ENCODE data around the gene EHD4. TPM values are rescaled to one million over a fixed set of nuclear protein-coding genes. Genes with fewer than 3 reads are reported as not detected.

The EHD4 gene
- polyA plus RNA-seq, 1 experiment = 19.3 TPM

DNA sequence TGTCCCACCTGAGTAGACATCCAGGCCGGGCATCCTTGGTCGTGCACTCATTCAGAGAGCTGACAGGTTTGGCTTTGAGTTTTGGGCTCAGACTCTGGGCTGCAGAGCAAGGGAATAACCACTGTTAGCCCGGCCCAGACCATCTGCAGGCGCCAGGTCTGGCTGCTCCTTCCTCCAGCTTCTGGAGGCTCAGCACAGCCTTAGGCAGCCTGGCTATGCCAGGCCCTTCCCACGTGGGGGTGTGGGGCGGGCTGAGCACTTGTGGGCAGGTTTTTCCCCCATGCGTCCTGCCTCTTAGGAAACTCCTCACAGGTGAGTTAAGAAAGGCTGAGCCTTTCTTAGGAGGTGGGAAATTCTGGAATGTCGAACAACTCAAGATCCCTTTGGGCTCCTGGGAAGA, 122.5 kb downstream of the EHD4 start:
- ChIA-PET CTCF (interaction anchor here (0.6 to 1.2 kb wide), 2 partner anchors 55 to 329 kb away, joined by 3 to 4 read pairs; no protein-coding TSS in a partner anchor), POLR2A (no interaction called here)
- Histone ChIP-seq H3K27ac (ENCODE audit: low read depth, low read length) (no peak overlapping the region), H3K4me3 (ENCODE audit: low read depth, low read length) (no peak overlapping the region), H3K27me3 (ENCODE audit: control insufficient read depth, insufficient read depth, low read length) (peaks cover 9% of the 10 kb centered on the region), H3K9me3 (ENCODE audit: control insufficient read depth, insufficient read depth, low read length) (no peaks in the 10 kb centered on the region; the same call in 1 of the 2 replicates)
- no peak for DNase-seq (ENCODE audit: low read depth, low spot score)
- TF ChIP-seq, protein P1, sequence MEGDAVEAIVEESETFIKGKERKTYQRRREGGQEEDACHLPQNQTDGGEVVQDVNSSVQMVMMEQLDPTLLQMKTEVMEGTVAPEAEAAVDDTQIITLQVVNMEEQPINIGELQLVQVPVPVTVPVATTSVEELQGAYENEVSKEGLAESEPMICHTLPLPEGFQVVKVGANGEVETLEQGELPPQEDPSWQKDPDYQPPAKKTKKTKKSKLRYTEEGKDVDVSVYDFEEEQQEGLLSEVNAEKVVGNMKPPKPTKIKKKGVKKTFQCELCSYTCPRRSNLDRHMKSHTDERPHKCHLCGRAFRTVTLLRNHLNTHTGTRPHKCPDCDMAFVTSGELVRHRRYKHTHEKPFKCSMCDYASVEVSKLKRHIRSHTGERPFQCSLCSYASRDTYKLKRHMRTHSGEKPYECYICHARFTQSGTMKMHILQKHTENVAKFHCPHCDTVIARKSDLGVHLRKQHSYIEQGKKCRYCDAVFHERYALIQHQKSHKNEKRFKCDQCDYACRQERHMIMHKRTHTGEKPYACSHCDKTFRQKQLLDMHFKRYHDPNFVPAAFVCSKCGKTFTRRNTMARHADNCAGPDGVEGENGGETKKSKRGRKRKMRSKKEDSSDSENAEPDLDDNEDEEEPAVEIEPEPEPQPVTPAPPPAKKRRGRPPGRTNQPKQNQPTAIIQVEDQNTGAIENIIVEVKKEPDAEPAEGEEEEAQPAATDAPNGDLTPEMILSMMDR (IDR thresholded peaks at IDR 0.05; ENCODE audit: low read depth, low read length) = no peak

DNA sequence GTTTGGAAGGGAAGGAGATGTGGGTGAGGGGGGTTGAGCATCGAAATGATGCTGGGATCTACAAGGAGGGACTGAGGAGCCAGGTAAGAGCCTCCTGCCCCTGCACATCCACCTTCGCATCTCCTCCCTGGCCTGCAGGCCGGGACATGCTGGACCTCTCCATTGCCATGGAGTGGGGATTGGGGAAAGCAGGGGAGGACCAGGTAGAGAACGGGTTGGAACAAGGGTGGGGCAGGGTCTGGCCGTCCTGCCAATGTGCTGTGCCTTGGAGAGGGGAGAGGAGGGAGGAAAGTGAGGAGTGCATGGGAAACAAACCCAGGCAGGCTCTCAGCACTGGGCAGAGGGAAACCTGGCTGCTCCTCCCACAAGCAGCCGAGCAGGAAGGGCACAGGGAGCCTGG, 123.2 kb downstream of the EHD4 start:
- POLR2A ChIA-PET = no interaction called here
- CTCF ChIA-PET = interaction anchor here (1.2 kb wide), 1 partner anchor 55 kb away, joined by 4 read pairs; no protein-coding TSS in a partner anchor

DNA sequence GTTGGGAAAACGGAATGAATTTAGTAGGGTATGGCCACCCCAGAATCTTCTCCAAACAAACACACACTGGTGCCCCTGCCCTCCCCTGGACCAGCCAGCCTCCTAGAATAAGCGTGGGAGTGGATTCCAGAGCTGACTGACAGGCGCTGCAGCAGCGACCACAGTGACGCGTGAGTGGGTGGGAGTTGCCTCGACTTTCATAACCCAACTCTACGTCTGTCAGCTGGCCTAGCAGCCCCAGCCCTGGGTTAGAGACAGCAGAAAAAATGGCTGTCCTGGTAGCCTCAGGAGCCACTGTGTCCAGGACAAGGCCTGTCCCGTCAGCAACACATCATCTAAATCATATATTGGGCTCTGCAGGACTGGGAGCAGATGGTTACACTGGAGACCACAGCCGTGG, 123.7 kb downstream of the EHD4 start:
- no peak for DNase-seq (ENCODE audit: low read depth, low spot score)
- TF ChIP-seq, protein P1 (IDR thresholded peaks at IDR 0.05; ENCODE audit: low read depth, low read length) = no peak
- Histone ChIP-seq H3K4me3 (ENCODE audit: low read depth, low read length) (no peak overlapping the region), H3K27ac (ENCODE audit: low read depth, low read length) (no peak overlapping the region), H3K9me3 (ENCODE audit: control insufficient read depth, insufficient read depth, low read length) (no peaks in the 10 kb centered on the region; the same call in 1 of the 2 replicates), H3K27me3 (ENCODE audit: control insufficient read depth, insufficient read depth, low read length) (peaks cover 8% of the 10 kb centered on the region)
- ChIA-PET POLR2A (no interaction called here), CTCF (interaction anchor here (0.6 to 1.2 kb wide), 2 partner anchors 75 to 165 kb away, joined by 3 to 4 read pairs; partner anchors contain the start of gene MAPKBP1)

More for the DNA sequence above, 123.2 kb downstream of the EHD4 start:
- DNase-seq (ENCODE audit: low read depth, low spot score) = no peak
- Histone ChIP-seq H3K27me3 (ENCODE audit: control insufficient read depth, insufficient read depth, low read length) (peaks cover 8% of the 10 kb centered on the region), H3K9me3 (ENCODE audit: control insufficient read depth, insufficient read depth, low read length) (no peaks in the 10 kb centered on the region; the same call in 1 of the 2 replicates), H3K27ac (ENCODE audit: low read depth, low read length) (no peak overlapping the region), H3K4me3 (ENCODE audit: low read depth, low read length) (no peak overlapping the region)
- TF ChIP-seq, protein P1 (IDR thresholded peaks at IDR 0.05; ENCODE audit: low read depth, low read length) = no peak

DNA sequence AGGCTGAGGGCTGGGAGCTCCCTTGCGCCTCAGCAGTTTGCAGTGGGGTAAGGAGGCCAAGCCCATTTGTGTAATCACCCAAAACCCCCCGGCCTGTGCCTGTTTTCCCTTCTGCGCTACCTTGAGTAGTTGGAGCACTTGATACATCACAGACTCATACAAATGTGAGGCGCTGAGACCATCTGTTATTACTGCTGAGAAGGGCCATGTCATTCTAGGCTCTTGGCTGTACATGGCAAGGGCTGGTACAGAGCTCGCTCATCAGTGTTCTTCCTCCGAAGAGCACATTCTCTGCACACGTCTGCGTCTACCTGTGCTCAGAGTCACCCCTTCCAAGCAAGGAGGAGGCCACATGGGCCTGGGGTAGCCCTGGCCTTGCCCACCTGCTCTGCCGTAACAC, 124.4 kb downstream of the EHD4 start:
- Histone ChIP-seq H3K4me3 (ENCODE audit: low read depth, low read length) (no peak overlapping the region), H3K27me3 (ENCODE audit: control insufficient read depth, insufficient read depth, low read length) (peaks cover 8% of the 10 kb centered on the region), H3K27ac (ENCODE audit: low read depth, low read length) (no peak overlapping the region), H3K9me3 (ENCODE audit: control insufficient read depth, insufficient read depth, low read length) (no peaks in the 10 kb centered on the region; the same call in 1 of the 2 replicates)
- ChIA-PET POLR2A (no interaction called here), CTCF (interaction anchor here (0.6 to 1.2 kb wide), 2 partner anchors 74 to 166 kb away, joined by 3 to 4 read pairs; partner anchors contain the start of gene MAPKBP1)
- TF ChIP-seq, protein P1 (IDR thresholded peaks at IDR 0.05; ENCODE audit: low read depth, low read length) = no peak
- no peak for DNase-seq (ENCODE audit: low read depth, low spot score)

DNA sequence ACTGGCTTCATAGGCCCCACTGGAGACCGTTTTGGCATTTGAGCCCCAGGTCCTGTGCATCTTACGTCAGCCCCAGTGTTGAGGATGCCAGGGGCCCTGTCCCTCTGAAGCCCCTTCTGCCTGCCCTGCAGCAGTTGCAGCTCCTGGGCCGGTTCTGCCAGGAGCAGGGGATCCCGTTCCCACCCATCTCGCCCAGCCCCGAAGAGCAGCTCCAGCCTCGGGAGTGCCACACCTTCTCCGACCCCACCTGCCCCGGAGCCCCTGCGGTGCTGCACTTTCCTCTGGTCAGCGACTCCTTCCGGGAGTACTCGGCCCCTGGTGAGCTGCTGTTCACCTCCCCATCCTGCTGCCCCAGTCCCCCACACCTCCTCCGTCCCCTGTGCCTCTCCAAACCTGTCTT, 125.2 kb downstream of the EHD4 start:
- Histone ChIP-seq H3K27me3 (ENCODE audit: control insufficient read depth, insufficient read depth, low read length) (peaks cover 3% of the 10 kb centered on the region), H3K27ac (ENCODE audit: low read depth, low read length) (no peak overlapping the region), H3K9me3 (ENCODE audit: control insufficient read depth, insufficient read depth, low read length) (no peaks in the 10 kb centered on the region; the same call in 1 of the 2 replicates), H3K4me3 (ENCODE audit: low read depth, low read length) (no peak overlapping the region)
- no peak for DNase-seq (ENCODE audit: low read depth, low spot score)
- CTCF ChIA-PET = interaction anchor here (1.2 kb wide), 1 partner anchor 73 kb away, joined by 3 read pairs; the partner anchor contains the start of gene MAPKBP1
- POLR2A ChIA-PET = interaction anchor here (0.9 kb wide), 1 partner anchor 15 kb away, joined by 3 read pairs; no protein-coding TSS in a partner anchor
- TF ChIP-seq, protein P1 (IDR thresholded peaks at IDR 0.05; ENCODE audit: low read depth, low read length) = no peak
